ENCODE results near the gene TRIM44.

Gene TRIM44

GRCh38 chr11:35862666-35863065 is 200.1 kb downstream of the TRIM44 start:
- no peak for DNase-seq

GRCh38 chr11:35864131-35864530 is 201.6 kb downstream of the TRIM44 start:
- no peak for DNase-seq

- DNase-seq: no peak
Observed at GRCh38 chr11:35866601-35867000, 204.0 kb downstream of the TRIM44 start.

All from NCI-H1694 (cell line).